Measurements from ENCODE around the gene MARCHF10. TPM values are rescaled to one million over a fixed set of nuclear protein-coding genes. Genes with fewer than 3 reads are reported as not detected.
"Not testable (repeated sequence)": the region's sequence is repeated elsewhere in the genome, so short reads cannot be mapped to it uniquely, and the experiment has no call there.

Gene MARCHF10
- total and polyA plus RNA-seq, 2 experiments from 2014 or later, result 1.8 to 2.1 TPM

GRCh38 chr17:62696256-62696655 lies 111.9 kb downstream of the MARCHF10 start:
- H3K4me2 ChIP-seq (ENCODE audit: unreplicated experiment), result peak overlapping the region; percentile 18
- WGBS, 2 experiments (ENCODE audit: low coverage in 1 of 2, low lambda C conversion rate in 2 of 2, missing lambda C conversion rate in 2 of 2), result 46 to 56% methylated on average over 8 to 10 of the region's 10 CpGs
- in situ Hi-C loops (cut with MboI), result no loop called here

GRCh38 chr17:62695093-62695738 lies 112.9 kb downstream of the MARCHF10 start:
- H3K79me2 ChIP-seq (ENCODE audit: insufficient read depth); DNase-seq; in situ Hi-C loops (cut with MboI); H3K4me2 ChIP-seq (ENCODE audit: unreplicated experiment); H3K27me3 ChIP-seq (replicated peaks; ENCODE audit: insufficient read depth); H3K36me3 ChIP-seq (ENCODE audit: low read depth); H3K9me3 ChIP-seq (ENCODE audit: low read depth); H2AFZ ChIP-seq; H3K4me3 ChIP-seq; H3K9me2 ChIP-seq (ENCODE audit: insufficient read depth); H4K20me1 ChIP-seq (ENCODE audit: insufficient read depth); H3K9ac ChIP-seq; H3K27ac ChIP-seq: not testable (repeated sequence)
- peaks cover 30% of the 10 kb centered on the region for H3F3A ChIP-seq (ENCODE audit: insufficient read depth)
- WGBS, 2 experiments (ENCODE audit: low coverage in 1 of 2, low lambda C conversion rate in 2 of 2, missing lambda C conversion rate in 2 of 2), result 77 to 80% methylated on average over 5 of the region's 5 CpGs
- H3K4me1 ChIP-seq (ENCODE audit: insufficient read depth), result peaks cover 13% of the 10 kb centered on the region

More at GRCh38 chr17:62696256-62696655, 111.9 kb downstream of the MARCHF10 start:
- DNase-seq, result peak; percentile 84
- peaks cover 13% of the 10 kb centered on the region for H3K4me1 ChIP-seq (ENCODE audit: insufficient read depth)
- H3K27me3 ChIP-seq (replicated peaks; ENCODE audit: insufficient read depth), result no peaks in the 10 kb centered on the region
- H3K79me2 ChIP-seq (ENCODE audit: insufficient read depth), result no peaks in the 10 kb centered on the region
- TF ChIP-seq EZH2phosphoT487 (IDR thresholded peaks at IDR 0.05; ENCODE audit: insufficient read depth, low read depth) (no peak), EZH2 (IDR thresholded peaks at IDR 0.05; ENCODE audit: insufficient read depth, poor library complexity, severe bottlenecking) (no peak)
- no peak overlapping the region for H3K9ac ChIP-seq
- no peak overlapping the region for H2AFZ ChIP-seq
- peaks cover 30% of the 10 kb centered on the region for H3F3A ChIP-seq (ENCODE audit: insufficient read depth)
- H4K20me1 ChIP-seq (ENCODE audit: insufficient read depth), result no peaks in the 10 kb centered on the region
- no peak overlapping the region for H3K4me3 ChIP-seq
- no peaks in the 10 kb centered on the region for H3K9me3 ChIP-seq (ENCODE audit: low read depth)
- no peaks in the 10 kb centered on the region for H3K9me2 ChIP-seq (ENCODE audit: insufficient read depth)
- no peak overlapping the region for H3K27ac ChIP-seq
- H3K36me3 ChIP-seq (ENCODE audit: low read depth), result no peaks in the 10 kb centered on the region

GRCh38 chr17:62693616-62694409 lies 114.3 kb downstream of the MARCHF10 start:
- no peak overlapping the region for H3K4me2 ChIP-seq (ENCODE audit: unreplicated experiment)
- no peaks in the 10 kb centered on the region for H3K9me3 ChIP-seq (ENCODE audit: low read depth)
- in situ Hi-C loops (cut with MboI), result no loop called here
- no peaks in the 10 kb centered on the region for H3K79me2 ChIP-seq (ENCODE audit: insufficient read depth)
- peaks cover 30% of the 10 kb centered on the region for H3F3A ChIP-seq (ENCODE audit: insufficient read depth)
- H3K36me3 ChIP-seq (ENCODE audit: low read depth), result 0 out of 2 replicates have a peak, but pooled peaks cover under 1% of the 10 kb centered on the region
- no peak overlapping the region for H2AFZ ChIP-seq
- no peak overlapping the region for H3K27ac ChIP-seq
- H3K4me3 ChIP-seq, result no peak overlapping the region
- no peak for DNase-seq
- 81 to 85% methylated on average over 19 of the region's 19 CpGs for WGBS, 2 experiments (ENCODE audit: low coverage in 1 of 2, low lambda C conversion rate in 2 of 2, missing lambda C conversion rate in 2 of 2)
- no peaks in the 10 kb centered on the region for H4K20me1 ChIP-seq (ENCODE audit: insufficient read depth)
- no peaks in the 10 kb centered on the region for H3K27me3 ChIP-seq (replicated peaks; ENCODE audit: insufficient read depth)
- H3K9ac ChIP-seq, result no peak overlapping the region
- H3K9me2 ChIP-seq (ENCODE audit: insufficient read depth), result no peaks in the 10 kb centered on the region
- H3K4me1 ChIP-seq (ENCODE audit: insufficient read depth), result peaks cover 13% of the 10 kb centered on the region
- no peak for TF ChIP-seq EZH2phosphoT487 (IDR thresholded peaks at IDR 0.05; ENCODE audit: insufficient read depth, low read depth)
- no peak for TF ChIP-seq EZH2 (IDR thresholded peaks at IDR 0.05; ENCODE audit: insufficient read depth, poor library complexity, severe bottlenecking)

- Histone ChIP-seq H3K9me3 (ENCODE audit: low read depth) (no peaks in the 10 kb centered on the region), H3K79me2 (ENCODE audit: insufficient read depth) (no peaks in the 10 kb centered on the region), H3K36me3 (ENCODE audit: low read depth) (0 out of 2 replicates have a peak, but pooled peaks cover 6% of the 10 kb centered on the region), H2AFZ (no peak overlapping the region), H3K27ac (no peak overlapping the region), H3K9ac (no peak overlapping the region), H3K4me1 (ENCODE audit: insufficient read depth) (peaks cover 13% of the 10 kb centered on the region), H3K9me2 (ENCODE audit: insufficient read depth) (no peaks in the 10 kb centered on the region), H3K4me3 (no peak overlapping the region), H3F3A (ENCODE audit: insufficient read depth) (peaks cover 30% of the 10 kb centered on the region), H4K20me1 (ENCODE audit: insufficient read depth) (no peaks in the 10 kb centered on the region), H3K4me2 (ENCODE audit: unreplicated experiment) (no peak overlapping the region), H3K27me3 (replicated peaks; ENCODE audit: insufficient read depth) (no peaks in the 10 kb centered on the region)
- DNase-seq, result peak; percentile 61
- no peak for TF ChIP-seq EZH2phosphoT487 (IDR thresholded peaks at IDR 0.05; ENCODE audit: insufficient read depth, low read depth)
- no peak for TF ChIP-seq EZH2 (IDR thresholded peaks at IDR 0.05; ENCODE audit: insufficient read depth, poor library complexity, severe bottlenecking)
- WGBS, 2 experiments (ENCODE audit: low coverage in 1 of 2, low lambda C conversion rate in 2 of 2, missing lambda C conversion rate in 2 of 2), result 72 to 73% methylated on average over 5 to 14 of the region's 14 CpGs
- in situ Hi-C loops (cut with MboI), result no loop called here
Observed at GRCh38 chr17:62692721-62693431, 115.2 kb downstream of the MARCHF10 start.
